ENCODE results near the gene SPDEF.

The SPDEF gene

DNA sequence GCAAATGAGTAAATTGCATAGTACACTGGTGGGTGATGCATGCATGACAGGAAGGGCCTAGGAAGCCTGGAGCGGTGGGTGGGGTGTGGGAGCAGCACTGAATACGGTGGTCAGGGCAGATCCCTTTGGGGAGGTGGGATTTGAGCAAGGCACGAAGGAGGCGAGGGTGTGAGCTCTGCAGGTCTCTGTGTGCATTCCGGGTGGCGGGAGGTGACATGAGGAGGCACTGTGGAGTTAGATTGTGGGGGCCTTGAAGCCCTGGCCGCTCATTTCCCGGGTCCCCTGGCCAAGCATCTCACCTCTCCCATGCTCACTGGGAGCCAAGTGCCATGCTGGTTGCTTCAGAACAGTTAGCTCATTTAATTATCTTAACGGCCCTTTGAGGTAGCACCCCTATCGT, 6.2 kb upstream of the SPDEF start:
- DNase-seq = no peak

DNA sequence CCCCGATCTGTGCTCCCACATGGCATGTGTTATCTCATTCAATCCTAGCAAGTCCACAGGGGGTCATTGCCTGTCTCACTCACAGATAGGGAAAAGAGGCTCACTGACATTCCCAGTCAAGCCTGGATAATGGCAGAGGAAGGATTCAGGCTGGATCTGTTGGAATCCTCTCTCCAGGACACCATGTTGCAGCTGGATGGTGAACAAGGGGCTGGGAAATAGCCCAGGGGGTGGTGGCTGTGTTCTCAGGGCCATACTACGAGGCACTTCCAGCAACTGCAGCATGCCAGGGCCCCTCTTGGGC, 5.0 kb upstream of the SPDEF start:
- DNase-seq = no peak

DNA sequence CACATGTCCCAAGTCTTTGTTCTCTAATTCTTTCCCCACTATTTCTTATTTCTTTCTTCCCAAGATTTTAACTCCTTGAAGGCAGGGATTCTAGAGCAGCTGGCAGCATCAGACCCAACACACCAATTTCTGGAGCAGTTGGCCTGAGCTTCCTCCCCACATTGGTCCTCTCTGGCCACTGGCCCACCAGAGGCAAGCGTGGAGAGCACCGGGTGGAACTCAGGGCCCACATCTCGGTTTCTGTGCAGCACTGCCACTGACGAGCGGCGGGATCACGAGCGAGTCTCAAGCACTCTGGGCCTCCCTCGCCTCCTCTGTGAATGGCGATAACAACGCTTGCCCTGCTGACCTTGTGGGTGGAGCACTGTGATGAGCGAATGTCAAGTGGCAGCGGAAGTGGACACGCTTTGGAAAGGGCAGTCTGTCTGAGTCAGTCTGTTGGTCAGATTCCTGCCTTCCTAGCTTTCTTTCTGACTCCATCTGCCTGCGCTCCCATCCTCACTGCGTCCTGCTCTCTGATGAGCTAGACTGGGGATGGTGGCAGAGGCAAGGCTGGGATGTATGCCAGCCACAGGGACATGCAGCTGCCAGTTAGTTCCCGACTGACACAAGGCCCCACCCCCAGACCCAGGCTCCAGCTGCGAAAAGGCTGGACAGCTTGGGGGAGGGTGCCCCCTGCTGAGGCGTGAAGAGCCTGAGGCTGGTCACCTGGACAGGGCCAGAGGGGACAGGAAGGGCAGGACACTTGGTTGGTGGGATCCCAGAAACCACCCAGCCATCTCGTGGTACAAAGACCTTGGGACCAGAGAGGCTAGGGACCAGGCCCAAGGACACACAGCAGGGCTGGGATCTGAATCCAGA, 4.5 kb upstream of the SPDEF start:
- no peak for DNase-seq

DNA sequence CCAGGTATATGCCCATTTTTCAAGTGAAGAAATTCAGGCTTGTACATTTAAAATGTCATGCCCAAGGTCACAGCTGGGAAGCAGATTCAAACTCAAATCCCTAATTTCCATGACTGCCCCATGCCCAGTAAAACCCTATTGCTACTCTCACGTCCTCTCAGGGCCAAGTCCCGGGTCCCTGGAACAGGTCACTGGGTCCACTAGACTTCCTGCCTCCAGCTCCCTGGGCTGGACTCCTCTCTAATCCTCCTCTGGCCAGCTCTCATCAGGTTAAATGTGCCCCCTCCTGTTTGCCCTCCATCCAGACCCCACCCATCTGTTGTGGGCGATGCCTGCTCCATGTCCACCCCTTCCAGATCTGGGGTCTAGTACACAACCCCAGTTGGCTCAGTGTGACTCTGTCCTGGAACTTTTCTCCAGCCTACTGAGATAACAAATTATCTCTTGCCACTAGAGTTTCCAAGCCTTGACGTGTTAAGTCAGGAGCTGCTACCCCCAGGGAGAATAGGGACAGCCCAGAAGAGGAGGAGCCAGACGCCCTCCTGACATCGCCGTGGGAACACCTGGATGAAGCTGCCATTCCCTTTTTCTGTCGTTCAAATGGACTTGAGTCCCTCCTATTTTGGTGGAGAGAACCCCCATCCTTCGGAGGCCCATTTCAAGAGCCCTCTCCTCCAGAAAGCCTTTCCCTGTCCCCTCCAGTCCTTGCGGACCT, 3.7 kb upstream of the SPDEF start:
- DNase-seq = no peak

DNA sequence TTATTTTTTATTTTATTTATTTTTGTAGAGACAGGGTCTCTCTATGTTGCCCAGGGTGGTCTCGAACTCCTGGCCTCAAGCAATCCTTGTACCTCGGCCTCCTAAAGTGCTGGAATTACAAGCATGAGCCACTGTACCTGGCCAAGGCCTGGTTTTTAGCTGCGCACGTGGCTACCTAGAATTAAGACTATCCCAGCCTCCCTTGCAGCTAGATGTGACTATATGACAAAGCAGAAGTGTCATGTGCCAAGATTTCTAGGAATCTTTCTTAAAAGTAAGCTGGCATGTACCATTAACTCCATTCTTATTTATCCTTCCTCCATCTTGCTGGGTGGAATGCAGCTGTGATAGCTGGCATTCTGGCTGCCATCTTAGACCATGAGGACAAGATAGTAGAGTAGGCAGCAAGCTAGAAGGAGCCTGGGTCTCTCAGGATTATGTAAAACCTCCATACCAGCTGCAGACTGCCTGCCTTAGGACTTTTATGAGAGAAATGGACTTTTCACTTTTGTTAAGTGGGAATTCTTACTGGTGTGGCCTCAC, 2.1 kb upstream of the SPDEF start:
- no peak for DNase-seq

DNA sequence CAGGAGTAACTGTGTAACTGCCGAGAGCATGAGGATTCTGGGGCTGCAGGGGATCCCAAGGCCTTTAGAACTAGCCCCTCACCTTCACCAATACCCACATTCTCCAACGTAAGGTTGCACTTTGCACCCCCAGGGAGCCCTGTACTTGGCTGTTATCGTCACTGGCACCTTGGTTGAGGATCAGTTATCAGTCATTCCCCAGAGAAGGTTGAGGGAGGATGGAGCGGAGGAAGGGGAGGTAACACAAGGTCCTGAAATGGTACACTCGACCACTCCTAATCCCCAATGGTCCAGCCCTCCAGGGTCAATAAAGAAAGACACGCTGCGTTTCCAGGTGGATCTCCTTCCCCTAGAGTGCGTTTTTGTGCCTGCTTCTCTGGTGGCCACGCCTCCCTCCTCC, 1.1 kb upstream of the SPDEF start:
- no peak for DNase-seq

DNA sequence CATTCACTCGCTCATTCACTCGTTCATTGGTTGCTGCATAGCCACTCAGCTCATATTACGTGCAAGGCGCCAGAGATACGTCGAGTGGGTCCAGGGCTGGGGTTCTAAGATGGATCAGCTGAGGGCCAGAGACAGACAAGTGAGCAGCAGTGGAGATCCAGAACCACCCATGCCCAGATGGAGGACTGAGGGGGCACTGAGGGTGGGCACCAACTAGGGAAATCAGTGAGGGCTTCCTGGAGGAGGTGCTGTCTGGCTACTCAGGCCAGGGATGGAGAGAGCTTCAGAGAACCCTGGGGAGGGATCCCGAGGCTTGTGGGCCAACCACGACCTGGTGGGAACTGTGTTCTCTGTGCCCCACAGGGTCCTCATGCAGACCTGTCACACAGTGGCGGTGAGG, 364 bp upstream of the SPDEF start:
- DNase-seq = no peak

DNA sequence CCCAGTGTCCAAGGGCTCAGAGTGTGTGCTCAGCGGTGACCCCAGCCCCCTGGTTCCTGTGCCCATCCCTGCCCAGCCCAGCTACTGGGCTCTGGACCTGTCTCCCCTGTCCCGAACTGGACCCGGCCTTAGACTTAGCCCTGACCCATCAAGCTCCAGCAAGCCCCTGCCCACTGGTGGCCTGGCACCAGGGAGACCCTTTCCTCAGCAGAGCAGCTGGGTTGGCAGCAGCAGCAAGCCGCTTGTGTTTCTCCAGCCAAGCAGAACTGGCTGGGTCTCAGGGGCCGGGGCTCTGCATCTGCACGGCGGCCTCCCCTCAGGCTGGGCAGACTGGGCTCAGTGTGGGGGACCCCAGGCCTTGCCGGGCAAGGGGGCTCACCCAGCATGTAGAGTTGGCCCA, 801 bp downstream of the SPDEF start:
- no peak for DNase-seq

DNA sequence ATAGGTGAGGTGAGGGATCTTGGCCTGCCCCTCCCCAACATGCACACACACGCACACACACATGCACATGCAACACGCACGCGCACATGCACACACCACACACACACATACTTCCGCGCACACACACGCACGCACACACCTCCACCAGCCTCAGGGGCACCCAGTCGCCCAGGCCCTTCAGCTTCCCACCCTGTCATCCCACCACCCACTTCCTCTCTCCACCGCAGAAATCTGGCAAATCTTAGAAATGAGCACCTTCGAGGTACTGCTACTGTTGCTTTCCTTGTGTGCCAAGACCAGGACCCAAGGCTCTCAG, 1.2 kb downstream of the SPDEF start:
- no peak for DNase-seq

DNA sequence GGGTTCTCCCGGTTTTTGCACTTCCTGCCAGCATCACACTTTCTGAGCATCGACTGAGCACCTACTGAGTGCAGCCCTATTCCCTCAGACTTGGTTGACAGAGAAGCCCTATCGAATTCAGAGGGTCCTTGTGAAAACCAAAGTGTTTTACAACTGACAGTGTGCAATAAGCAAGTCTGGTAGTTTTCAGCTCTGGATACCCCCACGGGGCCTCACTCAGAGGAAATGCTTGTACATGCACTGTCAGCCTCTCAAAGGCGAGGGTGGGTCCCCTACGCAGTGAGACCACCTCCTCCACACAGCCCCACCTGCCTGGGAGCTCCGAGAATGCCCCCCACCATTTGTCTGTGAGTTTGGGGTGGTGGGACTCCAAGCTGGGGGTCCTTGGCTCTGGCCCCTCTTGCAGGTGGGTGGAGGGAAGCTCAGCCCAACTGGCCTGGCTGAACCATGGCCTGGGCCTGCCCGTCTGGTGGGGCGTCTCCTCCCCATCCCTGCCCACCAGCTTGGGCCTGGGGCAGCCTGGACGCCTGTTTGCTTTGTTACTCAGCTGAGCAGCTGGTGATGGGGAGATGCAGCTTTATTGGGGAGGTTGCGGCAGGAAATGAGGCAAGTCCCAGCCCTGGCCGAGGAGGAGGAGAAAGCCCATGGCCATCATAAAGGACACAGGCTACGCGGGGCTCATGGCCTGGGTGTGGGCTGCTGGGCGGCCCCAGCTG, 1.7 kb downstream of the SPDEF start:
- no peak for DNase-seq

DNA sequence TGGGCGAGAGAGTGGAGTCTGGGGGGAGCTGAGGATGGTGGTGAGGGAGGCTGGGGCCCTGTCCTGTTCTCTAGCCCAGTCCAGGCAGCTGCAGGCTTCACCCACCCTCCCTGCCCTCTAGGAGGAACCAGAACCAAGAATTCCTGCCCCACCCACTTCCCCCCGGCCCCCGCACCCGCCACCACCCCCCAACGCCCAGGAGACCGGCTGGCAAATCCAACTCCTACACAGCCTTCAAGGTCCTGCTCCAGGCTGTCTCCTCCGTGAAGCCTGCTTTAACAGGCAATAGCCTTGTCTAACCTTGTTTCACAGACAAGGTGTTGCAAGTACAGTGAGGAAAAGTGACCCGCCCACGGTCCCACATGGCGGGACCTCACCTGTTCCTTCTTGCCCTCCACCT, 2.4 kb downstream of the SPDEF start:
- DNase-seq = no peak

DNA sequence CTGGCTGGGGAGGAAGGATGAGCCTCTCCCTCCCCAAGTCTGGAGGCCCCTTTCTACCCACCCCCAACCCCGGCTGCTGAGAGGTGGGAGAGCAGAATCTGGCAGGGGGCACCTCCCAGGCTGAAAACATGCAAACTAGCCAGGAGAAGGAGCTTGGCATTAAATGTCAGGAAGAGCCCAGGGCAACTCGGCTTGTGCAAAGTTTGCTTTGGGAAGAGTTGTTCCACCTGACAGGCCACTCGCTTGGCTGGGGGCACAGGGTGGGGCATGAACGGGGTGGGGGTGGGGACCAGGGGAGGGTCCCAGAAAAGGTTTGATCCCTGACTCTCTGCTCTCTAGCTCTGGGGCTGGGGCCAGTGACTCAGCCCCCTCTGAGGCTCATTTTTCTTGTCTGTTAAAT, 3.0 kb downstream of the SPDEF start:
- no peak for DNase-seq

DNA sequence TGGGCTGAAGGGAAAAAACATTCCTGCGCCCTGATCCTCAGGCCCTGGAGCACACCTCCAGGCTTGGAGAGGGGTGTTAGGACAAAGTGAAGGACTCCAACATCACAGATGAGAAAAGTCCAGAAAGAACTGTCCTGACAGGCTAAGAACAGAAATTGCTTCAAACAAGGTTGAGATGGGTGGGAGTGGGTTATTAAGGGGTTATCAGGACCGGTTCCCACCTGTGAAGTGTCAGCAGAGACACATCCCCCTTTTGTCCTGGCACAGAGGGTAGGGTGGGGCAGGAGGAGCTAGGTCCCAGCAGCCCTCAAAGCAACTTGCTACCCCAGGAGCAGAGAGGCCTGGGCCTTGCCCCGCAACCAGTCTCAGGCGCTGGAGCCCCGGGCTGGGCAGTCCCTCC, 3.5 kb downstream of the SPDEF start:
- no peak for DNase-seq

DNA sequence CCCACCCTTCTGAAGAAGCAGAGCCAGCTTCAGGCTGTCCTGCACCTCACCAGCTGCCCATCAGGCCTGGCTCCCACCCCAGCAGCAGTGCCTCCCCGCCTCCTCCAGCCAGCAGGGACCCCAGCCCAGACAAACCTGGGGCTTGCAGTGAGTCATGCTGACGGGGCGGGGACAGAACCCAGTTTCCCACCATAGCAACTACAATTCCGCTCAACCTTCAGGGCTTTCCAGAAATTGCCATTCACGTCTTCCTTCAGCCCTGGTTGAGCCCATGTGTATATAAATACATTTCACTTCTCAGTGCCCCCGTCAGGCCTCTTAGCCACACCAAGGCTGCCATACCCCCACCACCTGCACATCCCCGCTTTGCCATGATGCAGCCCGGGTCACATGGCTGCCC, 4.4 kb downstream of the SPDEF start:
- no peak for DNase-seq

DNA sequence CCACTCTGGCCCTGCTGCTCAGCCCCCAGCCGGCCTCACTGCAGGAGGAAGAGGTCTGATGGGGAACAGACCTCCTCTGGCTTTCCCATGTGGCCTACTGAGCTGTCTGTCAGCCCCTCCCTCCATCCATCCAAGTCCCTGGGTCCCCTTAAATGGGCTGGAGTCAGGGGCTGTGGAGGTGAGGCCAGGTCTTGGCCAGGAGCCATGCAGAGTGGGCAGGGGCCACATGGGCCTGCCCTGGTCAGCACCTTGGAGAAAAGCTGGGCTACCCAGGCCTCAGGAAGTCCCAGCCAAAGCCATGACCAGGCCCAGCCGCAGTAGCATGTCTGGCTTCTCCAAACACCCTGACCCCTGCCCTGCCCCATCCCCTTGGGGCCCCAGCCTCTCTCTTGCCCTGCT, 6.3 kb downstream of the SPDEF start:
- no peak for DNase-seq

DNA sequence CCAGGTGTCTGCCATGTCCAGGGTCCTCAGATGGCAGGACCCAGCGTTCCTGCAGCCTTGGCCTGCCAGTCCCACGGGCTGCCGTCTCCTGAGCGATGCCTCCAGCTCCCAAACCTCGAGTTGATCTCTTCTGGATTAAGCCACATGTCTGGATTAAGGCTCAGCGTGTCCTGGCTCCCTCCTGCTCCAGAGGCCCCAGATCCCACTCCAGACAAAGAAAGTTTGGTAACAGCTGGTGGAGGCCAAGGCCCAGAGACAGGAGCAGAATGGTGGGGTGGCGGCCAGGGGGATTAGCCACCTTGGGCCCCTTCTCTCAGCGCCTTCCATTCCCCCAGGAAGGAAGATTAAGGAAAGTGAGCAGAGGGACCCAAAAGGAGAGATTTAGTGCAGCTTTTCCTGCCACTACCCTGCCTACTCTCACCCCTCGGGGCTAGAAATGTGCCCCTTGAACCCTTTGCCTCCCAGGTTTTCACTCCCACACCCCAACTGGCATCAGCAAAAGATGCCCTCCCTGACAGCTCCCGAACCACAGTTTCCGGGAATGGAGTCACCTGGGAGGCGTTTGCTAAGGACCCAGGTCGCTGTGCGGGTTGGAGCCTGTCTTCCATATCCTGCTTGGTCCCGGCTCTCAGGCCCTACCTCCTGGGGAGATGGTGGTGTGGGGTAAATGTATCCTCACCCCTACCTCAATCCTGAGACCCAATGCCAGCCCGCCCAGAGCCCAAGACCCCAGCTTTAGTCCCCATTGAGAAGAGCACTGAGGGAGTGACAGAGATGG, 6.9 kb downstream of the SPDEF start:
- no peak for DNase-seq

DNA sequence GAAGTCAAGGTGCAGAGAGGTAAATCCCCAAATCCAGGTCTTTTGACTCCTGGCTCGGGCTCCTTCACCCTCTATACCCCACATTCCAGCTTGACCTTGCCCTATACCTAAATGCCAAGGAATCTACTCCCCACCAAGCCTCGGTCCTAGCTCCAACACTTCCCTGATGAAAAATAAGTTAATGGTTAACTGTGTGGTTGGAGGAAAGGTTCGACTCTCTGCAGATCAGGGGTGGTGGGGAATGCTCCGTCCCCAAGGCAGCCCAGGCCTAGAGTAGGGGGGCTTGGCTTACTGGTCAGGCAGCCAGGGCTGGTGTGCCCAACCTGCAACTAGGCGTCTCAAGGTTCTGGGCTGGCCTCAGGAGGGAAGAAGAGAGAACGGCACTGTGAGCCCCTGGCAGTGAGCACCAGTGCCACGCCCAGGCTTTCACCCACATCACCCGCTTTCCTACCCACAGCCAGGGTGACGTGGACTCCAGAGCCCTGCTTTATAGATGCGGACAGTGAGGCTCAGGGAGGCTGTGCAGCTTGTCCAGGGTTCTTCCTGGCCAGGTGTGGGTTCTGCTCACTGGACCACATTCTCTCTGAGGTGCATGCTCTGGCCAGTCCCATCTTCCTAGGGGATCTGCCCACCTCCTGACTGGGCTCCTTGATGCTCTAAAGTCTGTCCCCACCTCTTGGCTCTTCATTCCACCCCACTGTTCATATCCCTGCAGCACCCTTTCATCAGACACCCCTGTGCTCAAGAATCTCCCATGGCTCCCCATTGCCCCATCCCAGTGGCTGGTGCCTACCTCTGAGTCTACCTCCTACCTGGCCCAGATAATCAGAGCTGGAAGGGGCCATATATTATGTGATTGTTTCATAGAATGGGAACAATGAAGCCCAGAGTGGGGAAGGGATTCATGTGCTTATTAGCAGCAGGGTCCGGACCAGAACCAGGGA, 8.2 kb downstream of the SPDEF start:
- DNase-seq = no peak

DNA sequence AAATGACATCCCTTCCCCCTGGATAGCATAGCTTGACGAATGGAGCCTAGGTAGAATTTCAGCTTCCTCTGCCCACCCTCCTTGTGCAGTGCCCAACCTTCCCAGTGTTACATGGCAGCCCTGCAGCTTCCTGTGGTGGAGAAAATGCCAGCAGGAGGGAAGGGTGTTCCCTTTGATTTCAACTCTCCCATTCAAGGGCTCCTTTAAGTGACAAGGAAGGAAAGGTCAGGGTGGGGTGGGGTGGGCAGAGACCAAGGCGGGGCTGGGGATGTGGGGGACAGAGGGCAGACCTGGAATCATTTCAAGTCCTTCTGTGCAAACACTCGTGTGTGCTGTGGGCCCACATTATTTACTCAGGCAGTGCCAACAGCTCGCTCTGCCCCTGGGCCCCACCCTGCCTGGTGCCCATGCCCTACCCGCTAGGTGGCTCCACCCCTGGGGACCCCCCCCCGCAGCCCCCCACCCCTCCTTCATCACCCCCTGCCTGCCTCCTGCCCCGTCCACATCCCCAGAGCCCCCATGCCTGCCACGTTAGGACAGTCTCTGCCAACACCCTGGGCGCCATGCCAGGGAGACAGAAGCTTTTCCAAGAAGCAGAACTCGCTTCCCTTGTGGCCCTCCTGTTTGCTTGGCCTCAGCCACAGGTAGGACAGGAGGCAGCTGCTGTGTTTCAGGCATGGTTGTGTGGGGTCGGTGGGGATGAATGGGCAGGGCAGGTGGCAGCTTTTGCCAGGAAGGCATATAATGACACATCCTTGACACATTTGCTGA, 9.4 kb downstream of the SPDEF start:
- no peak for DNase-seq

DNA sequence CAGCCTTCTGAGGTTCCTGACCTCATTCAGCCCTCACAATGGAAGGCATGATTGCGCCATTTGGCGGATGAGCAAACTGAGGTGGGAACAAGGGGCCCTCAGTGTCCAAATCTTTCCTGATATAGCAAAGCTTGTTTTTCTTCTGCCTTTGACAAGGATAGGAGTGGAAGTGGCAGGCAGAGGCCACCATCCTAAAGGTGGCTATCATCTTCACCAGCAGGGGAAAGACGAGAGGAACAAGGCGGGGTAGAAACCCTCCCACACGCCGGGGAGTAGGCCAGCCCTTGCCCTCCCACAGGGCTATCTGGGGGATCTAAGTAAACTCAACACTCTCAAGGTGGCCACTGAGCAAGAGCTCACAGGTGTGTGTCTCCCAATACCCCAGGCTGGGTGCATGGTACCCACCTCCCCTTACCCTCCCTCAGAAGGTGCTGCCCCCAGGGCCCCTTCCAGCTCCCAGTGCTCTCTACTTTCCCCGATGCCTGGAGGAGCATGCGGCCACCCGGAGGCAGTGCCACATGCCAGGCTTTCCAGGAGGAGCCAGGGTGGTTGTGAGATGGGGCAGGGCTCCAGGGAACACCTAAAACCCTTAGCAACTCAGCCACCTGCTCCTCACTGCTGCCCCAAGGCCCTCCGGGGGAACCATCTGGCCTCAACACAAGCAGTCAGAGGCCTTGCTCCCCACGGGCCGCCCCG, 11.2 kb downstream of the SPDEF start:
- no peak for DNase-seq

DNA sequence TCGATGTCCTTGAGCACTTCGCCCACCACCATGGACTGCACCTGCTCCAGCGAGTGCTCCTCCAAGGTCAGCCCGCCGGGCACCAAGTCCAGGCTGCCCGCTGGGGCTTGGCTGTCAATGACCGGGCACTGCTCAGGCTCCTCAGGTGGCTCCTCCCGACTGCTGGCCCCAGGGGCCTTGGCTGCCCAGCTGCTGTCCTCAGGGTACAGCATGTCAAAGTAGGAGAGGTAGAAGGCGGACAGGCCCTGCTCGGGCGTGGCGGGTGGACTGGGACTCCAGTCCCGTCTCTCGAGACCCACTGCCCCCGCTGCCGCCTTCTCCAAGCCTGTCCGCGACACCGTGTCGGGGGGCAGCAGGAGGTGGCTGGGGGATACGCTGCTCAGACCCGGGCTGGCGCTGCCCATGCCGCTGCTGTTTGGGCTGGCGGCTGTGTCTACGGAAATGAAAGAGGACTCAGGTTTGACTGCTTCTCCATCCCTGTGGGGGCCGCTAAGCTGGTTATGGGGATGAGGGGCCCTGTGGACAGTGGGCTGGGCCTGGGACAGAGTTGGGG, 12.0 kb downstream of the SPDEF start:
- DNase-seq = no peak
